Stimulated activated CD4-positive, alpha-beta T cell treated with anti-CD3 and anti-CD28 coated beads, TNF-alpha, amount 100 ng/mL, for 24 hours (primary cell): Measurements from ENCODE around the gene IL20.
A peak's percentile ranks its signal among the peaks of the same experiment; 100 is the strongest.

ENCODE experiments used
- DNase-seq, 3 experiments: peaks; one replicate each; pipeline ENCODE4 v3.0.0-alpha.2; 2020; ENCODE audit warnings: low read depth in 3 of 3

The IL20 gene

DNA sequence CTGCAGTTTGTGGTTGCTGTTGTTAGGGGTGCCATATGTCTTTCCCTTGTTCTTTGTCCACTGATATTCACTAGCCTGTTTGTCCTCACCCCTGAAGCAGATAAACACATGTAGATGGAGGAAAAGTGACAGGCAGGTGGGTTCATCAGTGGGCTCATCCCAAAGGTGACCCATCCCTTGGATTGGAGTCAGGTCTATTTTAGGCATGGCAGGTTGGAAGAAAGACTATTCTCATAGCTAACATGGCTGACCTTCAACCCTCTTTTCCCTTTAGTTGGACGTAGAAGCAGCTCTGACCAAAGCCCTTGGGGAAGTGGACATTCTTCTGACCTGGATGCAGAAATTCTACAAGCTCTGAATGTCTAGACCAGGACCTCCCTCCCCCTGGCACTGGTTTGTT lies 37.3 kb downstream of the IL20 start:
- no peak for DNase-seq

DNA sequence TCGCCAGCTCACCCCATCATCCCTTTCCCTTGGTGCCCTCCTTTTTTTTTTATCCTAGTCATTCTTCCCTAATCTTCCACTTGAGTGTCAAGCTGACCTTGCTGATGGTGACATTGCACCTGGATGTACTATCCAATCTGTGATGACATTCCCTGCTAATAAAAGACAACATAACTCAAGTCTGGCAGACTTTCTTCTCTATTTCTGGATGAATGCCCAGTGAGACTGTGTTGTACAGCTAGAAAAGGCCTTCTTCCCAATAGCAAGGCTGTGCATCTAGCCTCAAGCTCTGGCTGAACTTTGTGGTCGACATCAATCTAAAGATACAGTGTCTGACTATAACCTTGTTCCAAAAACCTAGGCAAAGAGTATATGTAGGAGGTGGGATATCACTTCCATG lies 38.3 kb downstream of the IL20 start:
- DNase-seq: no peak

DNA sequence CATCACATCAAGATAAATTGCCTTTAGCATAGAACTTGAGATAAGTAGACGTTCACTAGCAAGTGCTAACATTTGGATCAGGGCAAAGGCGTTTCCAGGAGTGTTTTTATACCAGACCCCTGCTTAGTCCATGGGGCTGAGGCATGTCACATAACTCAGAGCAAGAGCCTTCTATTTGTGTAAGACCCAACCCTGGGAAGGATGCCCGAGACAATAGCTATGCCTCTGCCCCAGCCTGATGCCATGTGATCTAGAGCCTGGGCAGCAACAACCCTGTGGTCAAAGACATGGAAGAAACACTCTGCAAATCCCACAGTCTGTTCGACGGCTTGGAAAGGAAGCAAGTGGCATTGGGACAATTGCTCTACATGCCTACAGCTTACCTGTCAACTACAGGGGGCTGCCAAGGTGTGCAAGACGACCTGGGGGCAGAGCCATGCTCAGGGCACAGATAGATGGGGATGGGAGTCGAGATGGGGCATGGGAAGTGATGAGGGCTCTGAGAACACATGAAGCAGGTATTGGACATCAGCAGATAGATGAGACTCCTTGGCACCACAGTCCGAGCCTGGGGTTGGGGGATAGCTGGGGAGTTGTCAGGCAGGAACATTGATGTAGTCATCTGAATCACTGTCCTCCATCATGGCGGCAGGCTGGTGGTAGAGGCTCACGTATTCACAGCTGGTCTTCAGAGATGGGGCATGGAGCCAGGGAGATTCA lies 39.2 kb downstream of the IL20 start:
- DNase-seq: no peak

DNA sequence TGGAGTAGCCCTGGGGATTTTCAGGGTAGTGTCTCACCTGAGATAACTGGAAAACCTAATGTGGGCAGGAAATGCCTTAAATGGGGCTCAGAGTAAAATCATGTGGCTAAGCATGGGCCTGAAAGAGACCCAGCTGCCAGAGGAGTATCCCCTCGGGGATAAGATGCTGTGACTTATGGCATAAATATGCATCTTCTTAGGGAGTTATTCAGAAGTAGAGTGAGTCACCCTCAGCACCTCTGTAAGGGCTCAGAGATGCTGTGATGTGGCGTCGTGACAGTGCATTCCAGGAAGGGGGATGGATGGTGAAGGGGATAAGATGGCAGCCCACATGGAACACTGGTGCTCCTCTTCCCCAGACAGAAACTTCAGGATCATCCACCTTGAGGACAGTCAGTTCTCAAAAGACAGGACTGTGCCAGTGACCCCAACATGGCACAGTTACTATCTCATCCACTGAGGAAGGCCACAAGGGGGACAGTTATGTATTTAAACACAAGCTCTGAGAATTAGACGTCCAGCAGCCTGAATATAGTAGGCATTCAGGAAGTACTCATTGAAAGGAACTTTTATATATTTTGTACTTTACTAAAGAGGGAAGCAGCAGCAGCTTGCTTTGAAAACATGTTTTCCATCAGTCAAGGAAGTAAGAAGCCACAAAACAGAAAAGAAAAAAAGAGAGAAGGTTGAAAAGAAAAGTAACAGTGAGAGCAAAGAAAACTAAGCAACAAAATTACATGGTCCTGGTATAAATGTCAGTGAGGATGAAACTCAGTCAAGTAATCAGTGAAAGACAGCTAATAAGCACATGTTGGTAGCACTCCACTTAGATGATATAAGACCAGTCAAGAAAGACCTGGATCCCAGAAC lies 40.1 kb downstream of the IL20 start:
- peak in 2 of 3 experiments; percentile 41 to 53 for DNase-seq

DNA sequence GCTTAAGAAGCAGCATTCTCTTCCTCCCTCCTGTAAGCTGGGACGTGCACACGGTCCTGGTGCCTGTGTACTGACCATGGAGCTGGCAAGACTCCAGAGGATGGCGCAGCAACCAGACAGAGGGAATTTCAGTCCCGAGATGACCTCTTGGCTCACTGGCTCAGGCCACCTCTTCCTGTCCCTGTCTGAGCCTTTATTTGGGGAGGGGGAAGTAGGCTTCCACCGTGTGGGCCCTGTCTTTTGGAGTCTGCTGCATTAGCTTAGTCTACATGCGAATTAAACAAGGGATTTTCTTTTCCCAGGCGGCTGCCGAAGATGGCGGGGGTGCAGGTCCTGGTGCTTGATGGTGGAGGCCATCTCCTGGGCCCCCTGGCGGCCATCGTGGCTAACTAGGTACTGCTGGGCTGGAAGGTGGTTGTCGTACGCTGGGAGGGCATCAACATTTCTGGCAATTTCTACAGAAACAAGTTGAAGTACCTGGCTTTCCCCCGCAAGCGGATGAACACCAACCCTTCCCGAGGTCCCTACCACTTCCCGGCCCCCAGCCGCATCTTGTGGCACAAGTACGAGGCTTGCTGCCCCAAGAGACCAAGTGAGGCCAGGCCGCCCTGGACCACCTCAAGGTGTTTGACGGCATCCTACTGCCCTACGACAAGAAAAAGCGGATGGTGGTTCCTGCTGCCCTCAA lies 42.0 kb downstream of the IL20 start:
- DNase-seq: no peak

DNA sequence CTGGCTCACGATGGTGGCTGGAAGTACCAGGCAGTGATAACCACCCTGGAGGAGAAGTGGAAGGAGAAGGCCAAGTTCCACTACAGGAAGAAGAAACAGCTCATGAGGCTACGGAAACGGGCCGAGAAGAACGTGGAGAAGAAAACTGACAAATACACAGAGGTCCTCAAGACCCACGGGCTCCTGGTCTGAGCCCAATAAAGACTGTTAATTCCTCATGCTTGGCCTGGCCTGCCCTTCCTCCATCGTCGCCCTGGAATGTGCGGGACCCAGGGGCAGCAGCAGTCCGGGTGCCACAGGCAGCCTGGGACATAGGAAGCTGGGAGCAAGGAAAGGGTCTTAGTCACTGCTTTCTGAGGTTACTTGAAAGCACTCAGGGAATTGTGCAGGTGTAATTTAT lies 42.6 kb downstream of the IL20 start:
- no peak for DNase-seq

DNA sequence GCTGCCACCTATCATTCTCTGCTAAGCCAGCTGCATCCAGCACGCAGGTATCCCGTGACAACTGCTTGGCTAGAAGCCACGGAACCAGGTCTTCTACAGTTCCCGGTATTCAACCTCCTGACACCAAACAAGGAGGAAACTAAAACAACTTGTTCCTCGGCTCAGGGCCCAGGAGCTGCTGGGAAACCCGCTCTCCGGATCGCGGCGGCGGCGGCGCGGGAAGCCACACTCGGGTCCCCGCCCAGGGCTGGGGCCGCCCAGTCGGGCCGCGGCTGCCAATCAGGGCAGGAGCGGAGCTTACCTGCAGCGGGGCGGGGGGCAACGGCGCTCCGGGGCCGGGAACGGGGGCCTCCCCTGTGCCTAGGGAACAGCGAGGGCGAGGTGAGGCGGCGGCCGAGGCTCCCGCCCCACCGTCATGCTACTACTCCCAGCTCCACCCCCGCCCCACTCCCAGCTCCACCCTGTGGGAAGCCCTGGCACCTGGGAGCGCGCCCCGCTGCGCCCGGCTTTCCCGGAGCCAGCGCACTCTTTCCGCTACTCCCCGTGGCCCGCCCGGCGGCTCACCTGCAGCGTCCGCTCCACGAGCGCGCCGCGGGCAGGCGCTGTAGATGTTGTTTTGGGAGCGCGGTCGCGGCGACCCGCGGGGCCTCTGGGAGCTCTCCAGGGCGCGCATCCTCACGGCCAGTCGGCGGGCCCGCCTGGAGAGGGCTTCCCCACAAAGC lies 43.9 kb downstream of the IL20 start:
- peak in 1 of 3 experiments; percentile 47 for DNase-seq

DNA sequence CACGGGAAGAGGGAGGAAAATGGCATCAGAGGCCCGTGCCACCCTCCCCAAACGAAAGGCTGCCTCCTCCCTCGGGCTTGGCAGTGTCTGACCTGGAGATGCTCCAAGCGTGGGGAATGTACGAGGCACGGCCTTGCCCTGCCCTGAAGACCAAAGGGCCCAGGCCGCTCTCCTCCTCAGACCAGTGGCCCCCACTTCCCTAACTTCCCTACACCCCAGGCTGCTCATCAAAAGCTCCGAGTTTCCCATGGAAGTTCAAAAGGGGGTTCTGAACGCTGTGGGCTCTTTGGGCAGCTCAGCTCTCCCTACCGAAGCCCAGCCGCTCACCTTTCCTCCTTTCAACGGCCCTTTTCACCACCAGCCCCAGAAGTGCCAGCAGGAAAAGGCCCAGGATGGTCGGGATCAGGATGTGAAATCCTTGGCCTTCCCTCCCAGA lies 44.5 kb downstream of the IL20 start:
- DNase-seq: no peak

DNA sequence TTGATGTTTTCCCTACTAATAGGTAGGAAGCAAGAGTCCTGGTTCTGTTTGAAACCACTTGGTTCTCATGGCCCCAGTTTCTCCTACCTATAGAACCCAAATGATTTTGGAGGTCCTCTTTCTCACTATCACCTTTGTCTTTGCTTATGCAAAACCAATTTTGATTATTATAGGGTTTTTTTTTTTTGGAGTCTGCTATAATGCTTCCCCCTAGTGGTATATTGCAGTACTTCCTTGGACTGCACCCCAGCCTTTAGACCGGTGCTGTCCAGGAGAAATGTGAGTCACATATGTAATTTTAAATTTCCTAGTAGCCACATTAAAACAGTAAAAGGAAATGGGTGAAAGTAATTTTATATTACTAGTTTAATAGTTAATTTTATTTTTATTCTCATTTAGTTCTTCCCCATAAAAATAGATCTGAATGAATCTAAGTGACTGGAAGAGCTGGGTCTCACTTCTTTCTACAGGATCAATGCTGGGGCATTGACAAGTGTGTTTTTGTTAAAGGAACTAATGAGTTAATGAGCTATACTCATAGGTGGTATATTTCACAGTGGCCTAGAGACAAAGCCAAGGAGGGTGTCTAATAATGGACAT lies 45.7 kb downstream of the IL20 start:
- DNase-seq: no peak

DNA sequence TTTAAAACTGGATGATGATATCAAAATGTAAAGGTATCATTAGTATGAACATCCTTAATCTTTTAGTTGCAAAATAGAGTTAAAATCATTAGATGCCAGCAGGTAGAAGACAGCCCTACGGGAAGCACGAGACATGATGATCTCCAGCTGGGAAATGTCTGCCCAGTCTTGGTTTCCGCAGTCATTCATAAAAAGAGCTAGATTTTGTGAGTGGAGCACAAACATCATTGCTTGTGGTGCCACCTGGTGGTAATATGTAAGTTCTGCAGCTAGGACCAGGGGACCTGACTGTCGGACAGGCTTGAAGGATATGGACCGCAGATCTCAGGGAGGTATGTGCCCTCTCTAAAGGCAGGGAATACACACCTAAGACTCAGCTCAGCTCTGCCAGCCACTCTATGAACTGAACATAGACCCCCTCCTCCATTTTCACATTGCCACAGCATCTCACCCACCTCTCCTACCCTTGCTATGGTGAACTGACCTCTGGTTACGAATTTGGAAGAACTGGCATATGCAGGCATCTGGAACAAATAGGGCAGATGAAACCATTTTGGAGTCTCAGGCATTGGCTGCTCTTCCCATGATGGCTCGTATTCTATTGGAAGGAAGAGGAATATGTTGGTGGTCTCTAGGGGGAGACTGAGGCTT lies 47.1 kb downstream of the IL20 start:
- DNase-seq: peak in 2 of 3 experiments; percentile 58 to 61

DNA sequence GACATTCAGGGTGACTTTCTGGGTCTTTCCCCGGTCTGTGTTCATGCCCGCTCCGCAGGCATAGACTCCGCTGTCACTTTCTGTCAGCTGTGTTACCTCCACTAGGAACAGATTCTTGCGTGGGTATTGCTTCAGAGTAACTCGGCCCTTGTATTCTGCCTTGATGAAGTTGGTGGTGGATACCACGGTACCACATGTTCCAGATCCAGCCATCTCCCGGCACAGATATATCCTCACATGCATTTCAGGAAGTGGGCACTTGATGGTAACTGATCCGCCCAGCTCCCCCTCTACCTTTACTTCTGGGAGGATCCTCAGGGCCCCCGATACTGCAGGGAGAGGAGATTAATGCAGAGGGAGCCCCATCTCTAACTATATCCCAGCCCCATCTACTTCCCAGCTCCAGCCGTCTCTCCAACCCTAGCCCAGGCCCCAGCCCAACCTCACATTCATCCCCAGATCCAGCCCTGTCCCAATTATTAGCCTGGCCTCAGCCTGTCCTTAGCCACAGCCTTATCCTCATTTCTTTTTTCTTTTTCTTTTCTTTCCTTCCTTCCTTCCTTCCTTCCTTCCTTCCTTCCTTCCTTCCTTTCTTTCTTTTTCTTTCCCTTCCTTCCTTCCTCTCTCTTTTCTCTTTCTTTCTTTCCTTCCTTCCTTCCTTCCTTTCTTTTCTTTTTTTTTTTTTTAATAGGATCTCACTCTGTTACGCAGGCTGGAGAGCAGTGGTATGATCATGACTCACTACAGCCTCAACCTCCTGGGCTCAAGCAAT lies 48.5 kb downstream of the IL20 start:
- DNase-seq: no peak

DNA sequence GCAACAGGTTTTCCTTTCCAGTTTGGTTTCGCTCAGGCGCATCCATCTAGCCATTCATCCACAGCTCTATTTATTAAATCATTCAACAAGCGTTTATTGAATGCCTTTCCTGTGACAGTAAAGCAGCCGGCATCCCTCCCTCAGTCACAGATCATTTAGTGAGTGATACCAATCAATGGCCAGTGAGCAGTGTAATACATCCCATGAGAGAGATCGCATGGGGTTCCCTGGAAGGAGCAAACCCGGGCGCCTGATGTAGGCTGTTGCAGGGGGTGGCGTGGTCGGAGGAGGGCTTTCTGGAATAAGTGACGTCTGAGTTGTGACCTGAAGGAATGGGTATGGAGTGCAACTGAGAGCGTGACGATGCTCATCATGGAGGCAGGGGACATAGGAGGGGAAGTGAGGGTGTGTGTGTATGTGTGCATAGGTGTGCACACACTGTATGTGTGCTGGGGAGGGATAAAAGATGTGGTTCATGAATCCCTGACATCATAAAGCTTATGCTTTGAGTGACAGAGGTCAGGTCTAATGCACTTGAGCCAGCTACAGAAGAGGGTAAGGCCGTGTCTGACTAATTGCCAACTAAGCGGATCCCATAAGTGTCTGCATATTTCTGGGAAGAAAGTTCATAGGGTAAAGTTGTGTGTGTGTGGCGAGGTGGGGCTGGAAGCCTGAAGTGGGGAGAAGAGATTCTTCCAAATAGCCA lies 49.8 kb downstream of the IL20 start:
- DNase-seq: no peak

DNA sequence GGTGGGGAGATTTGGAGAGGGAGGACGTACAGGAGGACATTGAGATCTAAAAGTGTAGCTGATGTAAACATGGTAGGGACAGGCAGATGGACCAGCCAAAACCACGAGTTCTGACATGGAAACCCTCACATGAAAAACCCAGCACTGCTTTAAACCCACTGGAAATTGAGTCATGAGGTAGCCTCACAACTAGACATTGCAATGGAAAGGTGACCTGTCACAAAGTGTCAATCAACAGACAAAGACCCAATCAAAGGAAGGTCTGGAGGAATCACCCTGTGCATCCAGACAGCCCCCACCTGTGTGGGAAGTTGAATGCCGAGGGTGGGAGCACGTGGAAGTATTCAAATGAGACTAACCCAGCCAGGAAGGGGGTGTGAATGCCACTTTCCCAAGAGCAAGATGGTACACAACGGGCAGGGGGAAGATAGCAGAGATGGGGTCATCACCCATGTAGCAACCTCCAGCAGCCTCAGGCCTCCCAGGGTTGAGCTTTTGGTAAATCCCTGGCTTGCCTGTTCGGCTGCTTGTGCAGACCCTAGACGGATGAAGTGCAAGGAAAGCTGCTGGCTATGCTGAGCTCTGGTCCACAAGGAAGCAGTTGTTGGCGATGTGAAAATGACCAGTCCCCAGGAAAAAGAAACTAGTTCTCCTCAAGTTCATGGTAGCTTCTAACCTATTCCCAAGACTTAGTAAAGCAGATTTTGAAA lies 50.7 kb downstream of the IL20 start:
- no peak for DNase-seq

DNA sequence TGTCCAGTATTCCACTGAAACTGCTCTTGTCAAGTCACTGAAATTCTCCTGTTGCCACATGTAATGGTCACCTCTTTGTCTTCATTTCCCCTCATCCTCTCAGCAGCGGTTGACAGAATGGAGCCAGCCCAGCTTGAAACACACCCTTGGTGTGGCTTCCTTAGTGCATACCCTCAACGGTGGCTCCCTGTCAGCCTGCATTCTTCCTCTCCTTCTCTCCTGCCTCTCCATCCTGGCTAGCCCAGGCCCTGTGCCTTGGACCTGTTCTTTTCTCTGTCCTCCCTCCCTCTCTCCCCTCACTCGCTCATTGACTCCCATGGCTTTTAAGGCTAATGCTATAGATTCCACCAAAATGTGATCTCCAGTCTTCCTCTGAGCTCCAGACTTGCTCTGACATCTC lies 52.7 kb downstream of the IL20 start:
- no peak for DNase-seq
